Myocyte (in vitro differentiated cells): ENCODE measurements around the gene CSPG4. TPM values are rescaled to one million over a fixed set of nuclear protein-coding genes. Genes with fewer than 3 reads are reported as not detected.
"Not testable (repeated sequence)": the region's sequence is repeated elsewhere in the genome, so short reads cannot be mapped to it uniquely, and the experiment has no call there.

Source experiments
- DNase-seq: peaks from one replicate; pipeline ENCODE4 v3.0.0-alpha.2; 2012; ENCODE audit warnings: low read depth
- total RNA-seq: library from RNA; depleted of rRNA; stranded (reverse); fragments of >200 nt; gene quantifications from 2 replicates; pipeline ENCODE4 v1.2.3, GENCODE V29; 2014

The CSPG4 gene
- total RNA-seq, 1 donor from 2014 or later = 19.6 TPM

GRCh38 chr15:75693028-75693427 lies 19.6 kb downstream of the CSPG4 start:
- DNase-seq = not testable (repeated sequence)

GRCh38 chr15:75692311-75692710 lies 20.3 kb downstream of the CSPG4 start:
- DNase-seq = not testable (repeated sequence)

- not testable (repeated sequence) for DNase-seq
These were observed 23.2 kb downstream of the CSPG4 start for GRCh38 chr15:75689429-75689828.

- no peak for DNase-seq
These were observed 23.8 kb downstream of the CSPG4 start for GRCh38 chr15:75688831-75689230.

DNA sequence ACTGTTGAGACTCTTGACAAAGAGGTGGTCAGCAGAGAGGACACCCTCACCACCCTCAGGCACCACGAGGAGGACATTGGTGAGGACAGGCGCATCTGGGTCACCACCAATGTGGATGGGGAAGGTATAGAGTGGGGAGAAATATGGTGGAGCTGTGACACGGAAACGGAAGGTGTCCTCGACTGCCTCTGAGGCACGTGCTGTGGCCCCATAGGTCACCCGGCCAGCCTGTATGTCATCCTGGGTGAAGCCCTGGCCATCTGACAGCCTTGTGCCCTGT lies 24.4 kb downstream of the CSPG4 start:
- DNase-seq = no peak

DNA sequence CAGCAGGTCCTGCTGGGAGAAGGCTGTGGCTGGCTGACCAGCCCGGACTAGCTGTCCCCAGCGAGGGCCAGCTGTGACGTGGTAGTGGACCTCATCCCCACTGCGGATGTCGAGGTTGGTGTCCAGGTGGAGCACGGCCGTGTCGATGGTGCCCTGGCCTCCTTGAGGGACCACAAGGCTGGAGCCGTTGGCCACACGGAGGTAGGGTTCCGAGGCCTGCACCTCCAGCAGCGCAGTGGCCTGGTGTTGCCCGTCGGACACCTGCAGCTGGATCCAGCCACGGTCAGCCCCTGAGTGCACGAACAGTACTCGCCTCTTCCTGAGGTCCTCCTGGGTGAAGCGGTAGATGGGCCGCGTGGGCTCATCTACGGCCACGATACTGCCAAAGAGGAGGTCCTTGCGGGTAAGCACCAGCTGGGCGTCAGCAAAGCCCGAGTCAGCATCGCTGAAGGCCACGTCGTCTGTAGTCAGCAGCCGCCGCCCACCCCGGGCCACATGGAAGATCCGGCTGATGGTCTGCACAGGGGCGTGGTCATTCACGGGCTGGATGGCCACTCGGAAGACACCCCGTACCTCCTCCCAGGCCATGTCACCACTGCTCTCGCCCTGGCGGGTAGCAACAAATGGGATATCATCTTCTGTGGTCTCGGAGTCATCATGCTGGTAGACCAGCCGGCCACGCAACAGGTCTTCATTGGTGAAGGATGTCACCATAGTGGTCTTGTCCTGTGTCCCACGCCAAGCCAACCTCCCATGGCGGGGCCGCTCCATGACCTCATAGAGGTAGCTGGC lies 25.0 kb downstream of the CSPG4 start:
- DNase-seq = no peak

DNA sequence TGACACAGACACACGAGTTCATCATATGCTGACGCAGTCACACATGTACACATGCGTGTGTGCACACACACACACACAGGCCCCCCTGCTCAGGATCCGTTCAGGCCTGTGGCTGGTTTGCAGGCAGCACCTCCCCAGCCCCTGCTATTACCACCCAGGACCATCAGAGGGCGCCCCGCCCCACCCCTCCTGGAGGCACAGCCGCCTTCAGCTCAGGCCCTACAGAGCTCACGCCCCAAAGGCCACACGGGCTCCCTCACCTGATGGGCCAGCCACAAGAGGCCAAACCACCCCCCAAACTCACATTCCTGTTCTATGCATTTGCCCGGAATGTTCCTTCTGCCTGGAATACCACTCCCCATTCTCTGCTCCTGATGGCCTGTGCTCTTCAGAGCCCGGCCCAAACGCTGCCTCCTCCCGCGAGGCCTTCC lies 26.4 kb downstream of the CSPG4 start:
- DNase-seq = peak; percentile 68

- DNase-seq = no peak
These were observed 27.5 kb downstream of the CSPG4 start for GRCh38 chr15:75685195-75685594.

- no peak for DNase-seq
These were observed 28.0 kb downstream of the CSPG4 start for GRCh38 chr15:75684648-75685047.

DNA sequence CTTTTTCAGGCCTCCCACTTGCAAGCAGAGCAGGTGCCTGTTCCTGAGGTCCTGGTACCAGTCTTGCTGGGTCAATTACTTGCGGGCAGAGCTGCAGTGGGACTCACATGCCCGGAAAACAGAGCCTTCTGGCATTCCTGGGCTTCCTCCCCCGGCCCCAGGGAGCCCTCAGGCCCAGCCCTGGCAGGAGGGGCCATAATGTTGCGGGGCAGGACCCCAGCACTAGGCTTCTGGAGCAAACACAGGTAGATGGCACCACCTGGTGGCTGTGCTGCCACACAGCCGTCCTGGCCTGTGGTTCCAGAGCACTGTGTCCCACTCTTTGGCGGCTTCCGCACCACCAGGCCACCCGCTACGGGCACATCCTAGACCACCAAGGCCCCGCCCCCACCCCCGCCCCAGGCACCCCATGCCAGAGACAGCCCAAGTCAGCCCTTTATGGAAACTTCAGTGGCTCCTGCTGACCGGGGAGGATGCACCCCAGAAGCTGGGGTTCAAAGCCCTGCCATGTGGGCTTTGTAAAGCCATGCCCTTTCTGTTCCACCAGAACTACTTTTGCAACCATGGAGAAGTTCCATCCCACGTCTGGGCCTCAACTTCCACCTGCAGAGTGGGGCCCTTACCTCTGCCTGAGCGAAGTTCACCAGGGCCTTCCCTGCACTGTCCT lies 28.9 kb downstream of the CSPG4 start:
- peak; percentile 59 for DNase-seq

GRCh38 chr15:75682181-75683135 lies 30.2 kb downstream of the CSPG4 start:
- no peak for DNase-seq

GRCh38 chr15:75680007-75680789 lies 32.5 kb downstream of the CSPG4 start:
- no peak for DNase-seq

GRCh38 chr15:75678324-75678690 lies 34.3 kb downstream of the CSPG4 start:
- DNase-seq = not testable (repeated sequence)

GRCh38 chr15:75677465-75678323 lies 35.0 kb downstream of the CSPG4 start:
- no peak for DNase-seq

- DNase-seq = no peak
These were observed 35.8 kb downstream of the CSPG4 start for GRCh38 chr15:75676688-75677464.

- no peak for DNase-seq
These were observed 36.9 kb downstream of the CSPG4 start for GRCh38 chr15:75675579-75676404.

GRCh38 chr15:75674366-75674765 lies 38.3 kb downstream of the CSPG4 start:
- no peak for DNase-seq
